Testis (tissue), 2 donors: ENCODE results near the gene SERPINE2.

Experiments used
- POLR2A ChIP-seq: fragments of 450-650 bp; IDR thresholded peaks from one replicate; pipeline ENCODE4 v1.6.1; 2017; ENCODE audit warnings: antibody characterized with exemption, mild to moderate bottlenecking, moderate library complexity
- TF ChIP-seq, protein P1 (sequence below), 3 experiments: fragments of 450-650 bp in 2 of 3; fragments of 200-600 bp in 1 of 3; sonication (generic) in 1 of 3; IDR thresholded peaks; one replicate each; pipeline ENCODE4 v1.5.1; 2016 to 2019; ENCODE audit warnings: antibody characterized with exemption in 3 of 3, mild to moderate bottlenecking in 2 of 3, moderate library complexity in 1 of 3

DNA sequence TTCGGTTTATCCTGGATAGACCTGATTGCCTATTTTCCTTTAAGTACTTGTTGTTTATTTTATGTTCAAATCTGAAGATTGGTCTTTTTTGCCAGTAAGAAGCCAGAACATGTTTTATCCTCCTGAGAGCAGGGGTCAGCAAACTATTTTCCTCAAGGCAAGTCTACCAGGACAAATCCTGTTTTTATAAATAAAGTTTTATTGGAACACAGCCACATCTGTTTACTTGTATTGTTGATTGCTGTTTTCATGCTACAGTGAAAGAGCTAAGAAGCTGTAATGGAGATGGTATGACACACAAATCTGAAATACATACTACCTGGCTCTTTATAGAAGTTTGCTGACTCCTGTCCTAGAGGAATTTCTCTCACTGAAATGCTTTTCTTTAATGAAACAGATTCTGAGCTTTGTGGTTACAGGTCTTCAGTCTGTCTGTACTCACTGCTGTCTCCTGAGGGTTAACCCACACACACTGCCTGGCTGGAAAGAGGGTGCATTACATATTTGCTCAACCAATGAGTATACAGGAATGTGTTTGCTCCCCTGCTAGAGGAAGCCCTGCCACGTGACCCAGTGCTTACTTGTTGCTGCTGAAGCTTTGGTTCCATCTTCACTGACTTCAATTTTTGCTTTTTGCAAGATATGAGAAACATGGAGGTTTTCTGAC, 59.2 kb downstream of the SERPINE2 start:
- TF ChIP-seq, protein P1, sequence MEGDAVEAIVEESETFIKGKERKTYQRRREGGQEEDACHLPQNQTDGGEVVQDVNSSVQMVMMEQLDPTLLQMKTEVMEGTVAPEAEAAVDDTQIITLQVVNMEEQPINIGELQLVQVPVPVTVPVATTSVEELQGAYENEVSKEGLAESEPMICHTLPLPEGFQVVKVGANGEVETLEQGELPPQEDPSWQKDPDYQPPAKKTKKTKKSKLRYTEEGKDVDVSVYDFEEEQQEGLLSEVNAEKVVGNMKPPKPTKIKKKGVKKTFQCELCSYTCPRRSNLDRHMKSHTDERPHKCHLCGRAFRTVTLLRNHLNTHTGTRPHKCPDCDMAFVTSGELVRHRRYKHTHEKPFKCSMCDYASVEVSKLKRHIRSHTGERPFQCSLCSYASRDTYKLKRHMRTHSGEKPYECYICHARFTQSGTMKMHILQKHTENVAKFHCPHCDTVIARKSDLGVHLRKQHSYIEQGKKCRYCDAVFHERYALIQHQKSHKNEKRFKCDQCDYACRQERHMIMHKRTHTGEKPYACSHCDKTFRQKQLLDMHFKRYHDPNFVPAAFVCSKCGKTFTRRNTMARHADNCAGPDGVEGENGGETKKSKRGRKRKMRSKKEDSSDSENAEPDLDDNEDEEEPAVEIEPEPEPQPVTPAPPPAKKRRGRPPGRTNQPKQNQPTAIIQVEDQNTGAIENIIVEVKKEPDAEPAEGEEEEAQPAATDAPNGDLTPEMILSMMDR (IDR thresholded peaks at IDR 0.05) = no peak
- TF ChIP-seq POLR2A = no peak
